ENCODE results near the gene ZNF790.

The ZNF790 gene

GRCh38 chr19:36772311-36773222, 65.6 kb downstream of the ZNF790 start, which contains the start of gene ZNF850:
Gene ZNF850 (minus strand): TSS chr19:36772807. CDS start chr19:36762606, 10,201 bp downstream.
- peak; percentile 83 for DNase-seq (ENCODE audit: low read depth, low spot score)

- DNase-seq (ENCODE audit: low read depth, low spot score) = no peak
These were observed 66.6 kb downstream of the ZNF790 start for GRCh38 chr19:36771261-36772231.

Measured in activated naive CD8-positive, alpha-beta T cell treated with anti-CD3 and anti-CD28 coated beads, Interleukin-2, amount 50 U/mL, for 16 hours (primary cell).